IMR-90 (cell line): Measurements from ENCODE around the gene ERH. TPM values are rescaled to one million over a fixed set of nuclear protein-coding genes. Genes with fewer than 3 reads are reported as not detected.

Experiments used
- ATAC-seq: fragments of 200-7000 bp; cut with Tn5 transposase; 2 replicates; pipeline ENCODE4 v1.9.1; 2020; ENCODE audit warnings: low read depth, mild to moderate bottlenecking, moderate library complexity
- BruUV-seq: library from RNA; stranded (reverse); fragments of 400-500 nt; replicated peaks from 2 replicates; lab custom pipeline; 2021; lab: Mats Ljungman, UMichigan
- CTCF ChIA-PET: fragments of 300-600 bp; formaldehyde crosslinking; extraction: SDS; loops from one replicate; lab custom pipeline; 2021; ENCODE audit warnings: antibody characterized with exemption; lab: Yijun Ruan, JAX
- POLR2A ChIA-PET: fragments of 300-600 bp; sonication (Branson Sonifier 250); formaldehyde crosslinking; loops from one replicate; lab custom pipeline; 2022; ENCODE audit warnings: antibody characterized with exemption; ENCODE audit not compliant: unreplicated experiment; lab: Charles Lee
- DNase-seq: peaks from one replicate; pipeline ENCODE4 v3.0.0; 2013
- H2AFZ ChIP-seq: replicated peaks from 2 replicates; pipeline ENCODE3; 2013; ENCODE audit warnings: low read length, mild to moderate bottlenecking; ENCODE audit not compliant: poor library complexity
- H2AK5ac ChIP-seq: 2 replicates; pipeline ENCODE4 v1.6.1; 2013; ENCODE audit warnings: low read depth, low read length, inconsistent platforms
- H2AK9ac ChIP-seq: replicated peaks from 2 replicates; pipeline ENCODE3; 2013; ENCODE audit warnings: mild to moderate bottlenecking, low read depth, low read length, moderate library complexity; ENCODE audit not compliant: poor library complexity
- H2BK120ac ChIP-seq: 2 replicates; pipeline ENCODE4 v1.6.1; 2013; ENCODE audit warnings: low read depth, low read length, inconsistent platforms
- H2BK15ac ChIP-seq: 3 replicates; pipeline ENCODE4 v1.6.1; 2013; ENCODE audit warnings: low read depth, low read length, inconsistent platforms
- H2BK20ac ChIP-seq: 2 replicates; pipeline ENCODE4 v1.6.1; 2013; ENCODE audit warnings: low read depth, mild to moderate bottlenecking, inconsistent platforms, low read length, moderate library complexity
- H2BK5ac ChIP-seq: 2 replicates; pipeline ENCODE4 v1.6.1; 2013; ENCODE audit warnings: mild to moderate bottlenecking, low read depth, low read length, inconsistent platforms; ENCODE audit not compliant: poor library complexity, severe bottlenecking
- H3K14ac ChIP-seq: replicated peaks from 2 replicates; pipeline ENCODE4 v1.6.1; 2013; ENCODE audit warnings: low read depth, low read length, inconsistent platforms
- H3K18ac ChIP-seq: 2 replicates; pipeline ENCODE4 v1.6.1; 2013; ENCODE audit warnings: low read depth, low read length, control low read depth
- H3K23ac ChIP-seq: 2 replicates; pipeline ENCODE4 v1.6.1; 2013; ENCODE audit warnings: low read depth, low read length, inconsistent platforms
- H3K27ac ChIP-seq: 2 replicates; pipeline ENCODE4 v1.5.1; 2013; ENCODE audit warnings: mild to moderate bottlenecking, control low read depth, low read length; ENCODE audit not compliant: insufficient read depth
- H3K27me3 ChIP-seq: 2 replicates; pipeline ENCODE4 v1.6.1; 2013; ENCODE audit warnings: low read length; ENCODE audit not compliant: control insufficient read depth, insufficient read depth
- H3K36me3 ChIP-seq: 2 replicates; pipeline ENCODE4 v1.6.1; 2013; ENCODE audit warnings: low read length, mixed read lengths; ENCODE audit not compliant: control insufficient read depth, insufficient read depth
- H3K4ac ChIP-seq: 2 replicates; pipeline ENCODE4 v1.6.1; 2013; ENCODE audit warnings: low read depth, low read length, inconsistent platforms
- H3K4me1 ChIP-seq: 2 replicates; pipeline ENCODE4 v1.6.1; 2013; ENCODE audit warnings: low read length, mixed read lengths; ENCODE audit not compliant: control insufficient read depth, insufficient read depth
- H3K4me2 ChIP-seq: 2 replicates; pipeline ENCODE4 v1.6.1; 2013; ENCODE audit warnings: low read depth, mild to moderate bottlenecking, control low read depth, low read length, moderate library complexity
- H3K4me3 ChIP-seq: 2 replicates; pipeline ENCODE4 v1.5.1; 2013; ENCODE audit warnings: low read depth, mild to moderate bottlenecking, control low read depth, low read length, moderate library complexity; ENCODE audit not compliant: insufficient read depth
- H3K56ac ChIP-seq: 2 replicates; pipeline ENCODE4 v1.6.1; 2013; ENCODE audit warnings: low read length, inconsistent platforms; ENCODE audit not compliant: insufficient read depth; ENCODE audit errors: extremely low read depth
- H3K79me1 ChIP-seq, 2 experiments: 2 replicates each; pipeline ENCODE4 v1.6.1; 2013; ENCODE audit warnings: low read length in 2 of 2, inconsistent platforms in 1 of 2, low read depth in 1 of 2
- H3K9ac ChIP-seq: 2 replicates; pipeline ENCODE4 v1.6.1; 2013; ENCODE audit warnings: low read depth, low read length, control low read depth
- H3K9me1 ChIP-seq: 2 replicates; pipeline ENCODE4 v1.6.1; 2013; ENCODE audit warnings: low read length, inconsistent platforms; ENCODE audit not compliant: insufficient read depth
- H3K9me3 ChIP-seq: 2 replicates; pipeline ENCODE4 v1.6.1; 2013; ENCODE audit warnings: low read length; ENCODE audit not compliant: control insufficient read depth, insufficient read depth
- H4K20me1 ChIP-seq: 2 replicates; pipeline ENCODE4 v1.6.1; 2013; ENCODE audit warnings: low read length, inconsistent platforms; ENCODE audit not compliant: insufficient read depth
- H4K5ac ChIP-seq: 2 replicates; pipeline ENCODE4 v1.6.1; 2013; ENCODE audit warnings: mild to moderate bottlenecking, low read depth, low read length, control low read depth
- H4K8ac ChIP-seq, 2 experiments: 2 replicates each; pipeline ENCODE4 v1.6.1; 2013; ENCODE audit warnings: low read depth in 2 of 2, low read length in 2 of 2, control low read depth in 1 of 2, inconsistent platforms in 1 of 2
- H4K91ac ChIP-seq: 2 replicates; pipeline ENCODE4 v1.6.1; 2013; ENCODE audit warnings: low read depth, low read length, inconsistent platforms; ENCODE audit not compliant: insufficient read depth
- BHLHE40 ChIP-seq: fragments of 150-350 bp; IDR thresholded peaks from 2 replicates; pipeline ENCODE4 v1.6.1; 2016; ENCODE audit warnings: mild to moderate bottlenecking, low read depth, low read length
- CEBPB ChIP-seq: IDR thresholded peaks from 2 replicates; pipeline ENCODE4 v1.6.1; 2012; ENCODE audit warnings: low read depth, low read length, improper control_type of control experiment
- CHD1 ChIP-seq: IDR thresholded peaks from 2 replicates; pipeline ENCODE4 v1.6.1; 2012; ENCODE audit warnings: low read depth, low read length, improper control_type of control experiment
- FOS ChIP-seq: fragments of 150-350 bp; IDR thresholded peaks from 2 replicates; pipeline ENCODE4 v1.6.1; 2016; ENCODE audit warnings: low read depth, low read length
- MAFK ChIP-seq: IDR thresholded peaks from 2 replicates; pipeline ENCODE4 v1.6.1; 2012; ENCODE audit warnings: low read depth, low read length, improper control_type of control experiment
- MAZ ChIP-seq: IDR thresholded peaks from 2 replicates; pipeline ENCODE4 v1.6.1; 2012; ENCODE audit warnings: low read depth, mild to moderate bottlenecking, low read length, improper control_type of control experiment, moderate library complexity, borderline replicate concordance
- MXI1 ChIP-seq: IDR thresholded peaks from 2 replicates; pipeline ENCODE4 v1.6.1; 2012; ENCODE audit warnings: low read depth, mild to moderate bottlenecking, low read length, moderate library complexity, borderline replicate concordance
- NFE2L2 ChIP-seq: fragments of 150-350 bp; IDR thresholded peaks from 2 replicates; pipeline ENCODE4 v1.6.1; 2016; ENCODE audit warnings: low read depth, mild to moderate bottlenecking, low read length
- POLR2A ChIP-seq: IDR thresholded peaks from 2 replicates; pipeline ENCODE4 v1.6.1; 2012; ENCODE audit warnings: mild to moderate bottlenecking, low read depth, low read length
- RAD21 ChIP-seq: IDR thresholded peaks from 2 replicates; pipeline ENCODE4 v1.6.1; 2012; ENCODE audit warnings: low read length, improper control_type of control experiment
- RCOR1 ChIP-seq: IDR thresholded peaks from 2 replicates; pipeline ENCODE4 v1.6.1; 2012; ENCODE audit warnings: mild to moderate bottlenecking, low read length, improper control_type of control experiment; ENCODE audit not compliant: insufficient replicate concordance
- RFX5 ChIP-seq: IDR thresholded peaks from 2 replicates; pipeline ENCODE4 v1.8.0; 2012; ENCODE audit warnings: low read depth, mild to moderate bottlenecking, low read length, moderate library complexity
- SMC3 ChIP-seq: fragments of 150-350 bp; IDR thresholded peaks from 2 replicates; pipeline ENCODE4 v1.6.1; 2016; ENCODE audit warnings: low read depth, mild to moderate bottlenecking, antibody characterized with exemption, low read length, moderate library complexity
- WGBS, 2 experiments: methylation state at CpG; one replicate each; pipeline versions ENCODE4 v1.1.5 to v1.1.7; 2013; ENCODE audit warnings: missing lambda C conversion rate in 2 of 2; ENCODE audit not compliant: insufficient read length in 1 of 2; ENCODE audit errors: extremely low coverage in 2 of 2; 5-methylcytosine and 5-hydroxymethylcytosine counted together
- dilution Hi-C: fragments of 300-500 bp; cut with HindIII; formaldehyde crosslinking; loops from one replicate; pipeline ENCODE4 v1.14.3; 2018; ENCODE audit warnings: low sequenced_read_pairs; ENCODE audit not compliant: unreplicated experiment
- in situ Hi-C: fragments of 300-500 bp; cut with MboI; formaldehyde crosslinking; loops from 3 replicates; pipeline ENCODE4 v1.14.3; 2019; ENCODE audit warnings: low sequenced_read_pairs, inconsistent platforms, mixed read lengths
- intact Hi-C: fragments of 100-400 bp; cut with micrococcal nuclease; formaldehyde crosslinking; loops from 2 replicates; pipeline ENCODE4 v1.10.0; 2022
- polyA plus RNA-seq, 3 experiments: library from polyadenylated mRNA; depleted of rRNA; stranded (reverse); fragments of >200 nt; gene quantifications; 2 replicates each; pipeline ENCODE4 v1.2.3, GENCODE V29; 2012; ENCODE audit warnings: low replicate concordance in 1 of 3
- total RNA-seq: library from RNA; depleted of rRNA; stranded (reverse); fragments of >200 nt; gene quantifications from 2 replicates; pipeline ENCODE4 v1.2.3, GENCODE V29; 2012
- TF ChIP-seq, protein P1 (sequence below): fragments of 150-350 bp; IDR thresholded peaks from 2 replicates; pipeline ENCODE4 v1.6.1; 2017; ENCODE audit warnings: mild to moderate bottlenecking, antibody characterized with exemption, low read length, low read depth
- TF ChIP-seq, protein P2 (sequence below): fragments of 150-350 bp; IDR thresholded peaks from 2 replicates; pipeline ENCODE4 v1.6.1; 2016; ENCODE audit warnings: low read depth, mild to moderate bottlenecking, low read length, moderate library complexity, borderline replicate concordance
- TF ChIP-seq, protein P3 (sequence below): conservative IDR thresholded peaks from 2 replicates; pipeline ENCODE4 v1.5.1; 2012; ENCODE audit warnings: mild to moderate bottlenecking, low read depth, low read length, improper control_type of control experiment

The ERH gene
- total and polyA plus RNA-seq, 2 of the 4 experiments (the other 2 are of a cell fraction): 64.2 to 150 TPM

DNA sequence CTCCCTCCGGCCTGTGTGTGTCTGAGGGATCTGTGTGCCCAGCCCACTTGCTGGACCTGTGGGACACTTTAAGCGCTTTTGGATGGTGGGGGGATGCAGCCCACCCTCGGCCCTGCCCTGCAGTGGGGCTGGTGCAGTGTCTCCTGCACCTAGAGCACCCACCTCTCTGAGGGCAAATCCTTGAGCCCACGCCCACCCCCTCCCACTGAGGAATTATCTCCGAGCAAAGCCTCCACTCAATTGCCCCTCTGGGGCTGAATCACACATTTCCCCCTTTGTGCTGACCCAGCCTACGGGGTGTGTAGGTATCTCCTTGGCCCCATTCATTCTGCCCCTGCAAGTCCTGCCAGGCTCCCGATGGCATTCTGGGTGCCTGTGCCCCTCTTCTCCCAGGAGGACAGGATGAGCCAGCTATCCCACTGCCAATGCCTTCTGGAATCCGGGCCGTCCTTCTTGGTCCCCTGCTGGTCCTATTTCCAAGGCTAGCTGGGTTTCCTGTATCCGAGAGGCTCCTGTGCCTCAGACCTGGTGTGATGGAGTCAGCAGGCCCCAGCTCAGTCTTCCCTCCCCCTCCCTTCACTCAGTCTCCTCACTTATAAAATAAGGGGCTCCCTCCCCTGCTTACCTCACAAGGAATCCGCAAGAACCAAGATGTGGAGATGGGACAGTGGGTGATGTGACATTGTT is 48.9 kb downstream of the ERH start:
- Histone ChIP-seq H2BK5ac (no peak overlapping the region), H3K4me2 (no peak overlapping the region), H3K56ac (no peak overlapping the region), H3K79me1 (no peaks in the 10 kb centered on the region), H3K23ac (no peak overlapping the region), H4K8ac (no peak overlapping the region), H2AK9ac (peak overlapping the region; percentile 43), H2AK5ac (no peak overlapping the region), H3K18ac (no peak overlapping the region), H2BK15ac (no peak overlapping the region), H3K9me3 (no peaks in the 10 kb centered on the region), H2BK120ac (no peak overlapping the region), H2AFZ (no peak overlapping the region), H3K14ac (no peak overlapping the region), H3K4ac (no peak overlapping the region), H3K4me3 (no peak overlapping the region), H2BK20ac (no peak overlapping the region), H3K4me1 (no peaks in the 10 kb centered on the region), H4K20me1 (no peaks in the 10 kb centered on the region), H3K9me1 (no peaks in the 10 kb centered on the region), H4K5ac (no peak overlapping the region), H3K27ac (no peak overlapping the region), H4K91ac (no peak overlapping the region), H3K27me3 (peaks cover 31% of the 10 kb centered on the region), H3K9ac (no peak overlapping the region), H3K36me3 (no peaks in the 10 kb centered on the region)
- intact Hi-C loops: loop anchor here (5.0 kb wide), 2 partner anchors 87 to 487 kb away; partner anchors contain the start of gene GALNT16
- 89% methylated on average over 3 of the region's 11 CpGs; no CpG with 5 or more reads in 1 of the 2 experiments for WGBS, 2 experiments
- ATAC-seq (no peak), DNase-seq (no peak)
- no TSS peak for BruUV-seq
- TF ChIP-seq MAFK: no peak
- TF ChIP-seq, protein P1, sequence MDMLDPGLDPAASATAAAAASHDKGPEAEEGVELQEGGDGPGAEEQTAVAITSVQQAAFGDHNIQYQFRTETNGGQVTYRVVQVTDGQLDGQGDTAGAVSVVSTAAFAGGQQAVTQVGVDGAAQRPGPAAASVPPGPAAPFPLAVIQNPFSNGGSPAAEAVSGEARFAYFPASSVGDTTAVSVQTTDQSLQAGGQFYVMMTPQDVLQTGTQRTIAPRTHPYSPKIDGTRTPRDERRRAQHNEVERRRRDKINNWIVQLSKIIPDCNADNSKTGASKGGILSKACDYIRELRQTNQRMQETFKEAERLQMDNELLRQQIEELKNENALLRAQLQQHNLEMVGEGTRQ: no peak
- TF ChIP-seq RCOR1: no peak
- TF ChIP-seq, protein P2, sequence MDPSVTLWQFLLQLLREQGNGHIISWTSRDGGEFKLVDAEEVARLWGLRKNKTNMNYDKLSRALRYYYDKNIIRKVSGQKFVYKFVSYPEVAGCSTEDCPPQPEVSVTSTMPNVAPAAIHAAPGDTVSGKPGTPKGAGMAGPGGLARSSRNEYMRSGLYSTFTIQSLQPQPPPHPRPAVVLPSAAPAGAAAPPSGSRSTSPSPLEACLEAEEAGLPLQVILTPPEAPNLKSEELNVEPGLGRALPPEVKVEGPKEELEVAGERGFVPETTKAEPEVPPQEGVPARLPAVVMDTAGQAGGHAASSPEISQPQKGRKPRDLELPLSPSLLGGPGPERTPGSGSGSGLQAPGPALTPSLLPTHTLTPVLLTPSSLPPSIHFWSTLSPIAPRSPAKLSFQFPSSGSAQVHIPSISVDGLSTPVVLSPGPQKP: no peak
- no peak for TF ChIP-seq MAZ
- no peak for TF ChIP-seq BHLHE40
- no peak for TF ChIP-seq SMC3
- no peak for TF ChIP-seq MXI1
- TF ChIP-seq RAD21: no peak
- TF ChIP-seq CEBPB: no peak
- no peak for TF ChIP-seq RFX5
- no peak for TF ChIP-seq NFE2L2
- TF ChIP-seq FOS: no peak
- no peak for TF ChIP-seq POLR2A
- TF ChIP-seq CHD1: no peak
- TF ChIP-seq, protein P3, sequence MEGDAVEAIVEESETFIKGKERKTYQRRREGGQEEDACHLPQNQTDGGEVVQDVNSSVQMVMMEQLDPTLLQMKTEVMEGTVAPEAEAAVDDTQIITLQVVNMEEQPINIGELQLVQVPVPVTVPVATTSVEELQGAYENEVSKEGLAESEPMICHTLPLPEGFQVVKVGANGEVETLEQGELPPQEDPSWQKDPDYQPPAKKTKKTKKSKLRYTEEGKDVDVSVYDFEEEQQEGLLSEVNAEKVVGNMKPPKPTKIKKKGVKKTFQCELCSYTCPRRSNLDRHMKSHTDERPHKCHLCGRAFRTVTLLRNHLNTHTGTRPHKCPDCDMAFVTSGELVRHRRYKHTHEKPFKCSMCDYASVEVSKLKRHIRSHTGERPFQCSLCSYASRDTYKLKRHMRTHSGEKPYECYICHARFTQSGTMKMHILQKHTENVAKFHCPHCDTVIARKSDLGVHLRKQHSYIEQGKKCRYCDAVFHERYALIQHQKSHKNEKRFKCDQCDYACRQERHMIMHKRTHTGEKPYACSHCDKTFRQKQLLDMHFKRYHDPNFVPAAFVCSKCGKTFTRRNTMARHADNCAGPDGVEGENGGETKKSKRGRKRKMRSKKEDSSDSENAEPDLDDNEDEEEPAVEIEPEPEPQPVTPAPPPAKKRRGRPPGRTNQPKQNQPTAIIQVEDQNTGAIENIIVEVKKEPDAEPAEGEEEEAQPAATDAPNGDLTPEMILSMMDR: no peak
- CTCF ChIA-PET: no interaction called here
- dilution Hi-C loops: no loop called here
- POLR2A ChIA-PET: no interaction called here
- in situ Hi-C loops: no loop called here
